HG03066 (cell line): Measurements from ENCODE around the gene SPON2.
A peak's percentile ranks its signal among the peaks of the same experiment; 100 is the strongest.

Experiments used
- ATAC-seq: cut with Tn5 transposase; IDR thresholded peaks from one replicate; pipeline ENCODE4 v1.9.1; 2021; ENCODE audit warnings: low read depth; ENCODE audit not compliant: unreplicated experiment

Gene SPON2

DNA sequence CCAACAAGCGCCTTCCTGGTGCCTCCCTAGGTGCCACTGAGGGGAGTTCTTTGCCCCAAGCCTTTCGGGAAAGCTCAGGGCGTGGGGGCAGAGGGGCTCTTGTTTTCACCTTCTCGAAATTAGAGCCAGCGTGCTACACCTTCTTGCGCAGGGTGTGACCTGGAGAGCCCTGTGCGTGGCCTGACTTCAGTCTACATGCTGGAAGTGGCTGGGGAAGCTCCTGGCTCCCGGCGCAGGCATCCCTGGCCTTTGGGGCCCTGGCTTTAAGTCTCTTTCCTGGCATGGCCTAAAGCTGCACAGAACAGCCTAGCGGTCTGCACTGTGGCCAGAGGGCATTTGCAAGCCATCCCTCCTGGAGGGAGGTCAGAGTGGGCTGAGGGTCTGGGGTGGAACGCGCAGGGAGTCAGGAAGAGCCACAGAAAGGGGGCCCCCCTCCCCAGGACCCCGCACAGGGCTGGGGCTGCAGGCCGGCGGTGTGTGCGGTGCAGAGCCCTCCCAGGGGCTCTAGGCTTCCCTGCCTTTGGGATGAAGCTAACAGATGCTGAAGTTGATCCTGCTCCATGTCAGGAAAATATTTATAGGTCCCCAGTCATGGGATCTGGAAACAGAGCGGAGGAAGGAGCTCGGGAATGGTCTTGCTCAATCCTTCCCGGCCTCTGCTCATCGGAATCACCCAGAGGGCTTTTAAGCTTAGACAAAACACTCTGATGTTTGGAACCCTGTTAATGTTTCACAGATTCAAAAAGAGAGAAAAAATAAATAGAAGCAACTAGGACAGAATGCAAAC is 781 bp upstream of the SPON2 start:
- ATAC-seq: no peak

GRCh38 chr4:1171311-1172227 is 814 bp downstream of the SPON2 start:
- ATAC-seq: no peak

DNA sequence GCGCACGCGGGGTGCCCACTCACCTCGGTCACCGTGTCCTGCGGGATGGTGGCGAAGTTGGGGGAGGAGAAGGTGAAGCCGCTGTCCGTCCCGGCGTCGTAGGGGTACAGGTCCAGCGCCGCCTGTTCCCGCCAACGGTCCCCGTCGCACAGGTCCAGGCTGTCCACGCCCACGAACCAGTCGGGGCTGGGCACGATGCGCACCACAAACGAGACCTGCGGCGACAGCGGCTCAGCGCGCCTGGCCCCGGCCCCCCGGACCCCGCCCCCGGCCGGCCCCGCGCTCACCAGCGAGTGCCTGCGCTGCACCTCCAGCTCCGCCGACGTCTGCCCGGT is 1.4 kb downstream of the SPON2 start:
- ATAC-seq: no peak

GRCh38 chr4:1170156-1170975 is 2.0 kb downstream of the SPON2 start:
- ATAC-seq: no peak

DNA sequence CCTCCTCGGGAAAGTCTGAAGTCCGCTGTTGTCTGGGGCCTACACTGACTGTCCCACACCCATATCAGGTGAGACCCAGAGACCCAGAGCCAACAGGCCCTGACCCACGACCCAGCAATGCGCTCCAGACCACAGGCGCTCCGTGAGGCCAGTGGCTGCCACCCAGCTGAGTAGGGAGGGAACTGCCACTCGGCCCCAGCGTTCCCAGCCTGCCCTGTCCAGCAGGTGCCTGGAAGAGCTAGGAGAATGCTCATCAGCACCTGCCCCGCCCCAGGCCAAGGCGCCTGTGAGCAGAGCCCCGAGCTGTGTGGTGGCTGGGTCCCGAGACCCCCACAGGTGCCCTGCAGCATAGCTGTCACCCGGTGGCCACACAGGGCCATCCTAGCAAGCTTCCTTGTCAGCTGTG is 2.7 kb downstream of the SPON2 start:
- ATAC-seq: no peak

- no peak for ATAC-seq
Observed at GRCh38 chr4:1169171-1169671, 3.2 kb downstream of the SPON2 start.

- no peak for ATAC-seq
Observed at GRCh38 chr4:1168191-1169101, 3.9 kb downstream of the SPON2 start.

DNA sequence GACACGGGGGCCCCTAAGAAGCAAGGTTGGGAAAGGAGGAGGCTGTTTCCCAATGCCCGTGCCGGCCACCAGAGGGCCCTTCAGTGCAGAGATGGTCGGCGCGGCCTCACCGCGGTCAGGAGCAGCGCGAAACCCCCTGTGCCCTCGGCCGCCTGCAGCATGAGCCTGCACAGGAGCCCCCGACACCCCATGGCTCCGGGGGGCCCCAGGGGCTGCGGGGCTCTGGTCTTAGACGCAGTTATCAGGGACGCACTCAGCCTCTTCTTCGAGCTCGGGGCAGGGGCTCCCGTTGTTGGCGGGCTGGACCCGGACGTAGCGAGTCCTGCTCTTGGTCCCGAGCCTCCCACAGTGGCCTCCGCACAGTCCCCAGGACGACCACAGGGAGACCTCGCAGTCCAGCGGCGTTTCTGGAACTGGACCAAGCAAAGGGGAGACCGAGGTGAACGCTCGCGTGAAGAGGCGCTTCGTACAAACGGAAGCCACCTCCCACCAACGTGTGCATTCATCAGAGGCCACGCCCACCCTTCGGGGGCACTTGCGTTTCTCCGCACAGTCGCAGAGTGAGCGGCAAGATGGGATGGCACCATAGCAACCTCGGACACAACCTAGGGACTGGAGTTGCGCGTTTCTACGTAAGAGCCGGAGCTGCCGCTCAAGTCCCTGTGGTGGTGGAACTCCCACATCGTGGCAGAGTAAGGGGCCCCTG is 5.0 kb downstream of the SPON2 start:
- ATAC-seq: peak; percentile 73

- no peak for ATAC-seq
Observed at GRCh38 chr4:1166509-1167243, 5.7 kb downstream of the SPON2 start.

GRCh38 chr4:1164956-1165545 is 7.3 kb downstream of the SPON2 start:
- ATAC-seq: no peak

GRCh38 chr4:1164444-1164843 is 7.9 kb downstream of the SPON2 start:
- ATAC-seq: no peak

- ATAC-seq: no peak
Observed at GRCh38 chr4:1164040-1164439, 8.3 kb downstream of the SPON2 start.

DNA sequence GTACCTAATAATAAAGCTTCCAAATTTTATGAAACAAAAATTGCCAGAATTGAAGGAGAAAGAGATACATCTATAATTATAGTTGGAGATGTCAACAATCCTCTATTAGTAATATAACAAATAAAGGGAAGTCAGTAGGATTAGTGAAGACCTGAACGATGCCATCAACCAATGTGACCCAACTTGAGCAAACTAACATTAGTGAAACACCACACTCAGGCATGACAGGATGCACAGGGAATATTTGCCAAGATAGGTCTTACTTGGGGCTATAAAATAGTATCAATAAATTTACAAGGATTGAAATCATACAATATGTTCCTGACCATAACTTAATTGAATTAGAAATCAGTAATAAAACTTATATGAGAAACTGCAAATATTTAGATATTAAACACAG is 12.0 kb downstream of the SPON2 start:
- ATAC-seq: no peak

DNA sequence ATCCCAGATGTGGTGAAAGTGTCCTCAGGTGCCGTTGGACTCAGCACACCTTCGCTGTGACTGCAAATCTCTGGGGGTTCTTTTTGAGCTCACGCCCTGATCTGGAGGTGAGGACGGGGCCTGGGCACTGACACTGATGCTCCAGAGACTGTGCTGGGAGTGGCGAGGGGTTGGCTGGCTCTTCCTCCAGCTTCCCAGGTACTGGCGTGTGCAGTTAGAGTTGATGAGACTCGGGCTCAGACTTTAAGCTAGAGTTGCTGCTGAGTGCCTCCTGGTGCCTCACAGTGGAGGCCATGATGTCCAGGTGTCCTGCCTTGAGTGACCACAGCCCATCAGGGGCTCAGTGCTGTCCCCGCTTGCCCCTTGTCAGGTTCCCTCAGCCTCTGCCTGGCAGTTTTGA is 16.3 kb downstream of the SPON2 start:
- no peak for ATAC-seq

GRCh38 chr4:1155314-1155713 is 17.1 kb downstream of the SPON2 start:
- no peak for ATAC-seq

- no peak for ATAC-seq
Observed at GRCh38 chr4:1154523-1155182, 17.7 kb downstream of the SPON2 start.

GRCh38 chr4:1154126-1154522 is 18.3 kb downstream of the SPON2 start:
- no peak for ATAC-seq
